NOMO-1 treated with DMSO at 0.1 percent for 48 hours (cell line): Measurements from ENCODE around the gene SGF29.
A peak's percentile ranks its signal among the peaks of the same experiment; 100 is the strongest.
"Not testable (repeated sequence)": the region's sequence is repeated elsewhere in the genome, so short reads cannot be mapped to it uniquely, and the experiment has no call there.

ENCODE experiments used
- DNase-seq: peaks from one replicate; lab custom pipeline; 2025; ENCODE audit not compliant: unreplicated experiment; lab: John Stamatoyannopoulos, UW

The SGF29 gene

GRCh38 chr16:28532940-28533647 lies 20.6 kb upstream of the SGF29 start:
- DNase-seq: no peak

- DNase-seq: peak; percentile 99
These were observed 19.0 kb upstream of the SGF29 start for GRCh38 chr16:28534542-28535373.

GRCh38 chr16:28537076-28537475 lies 16.6 kb upstream of the SGF29 start:
- no peak for DNase-seq

- no peak for DNase-seq
These were observed 15.6 kb upstream of the SGF29 start for GRCh38 chr16:28537964-28538732.

- DNase-seq: no peak
These were observed 14.8 kb upstream of the SGF29 start, which contains the start of gene NUPR1 for GRCh38 chr16:28538733-28539596. NUPR1 (minus strand) TSS chr16:28538974; CDS start chr16:28538907, 67 bp downstream.

GRCh38 chr16:28540346-28540745 lies 13.4 kb upstream of the SGF29 start:
- no peak for DNase-seq

- DNase-seq: no peak
These were observed 11.1 kb upstream of the SGF29 start for GRCh38 chr16:28542646-28543045.

- peak; percentile 96 for DNase-seq
These were observed 10.6 kb upstream of the SGF29 start for GRCh38 chr16:28543072-28543471.

GRCh38 chr16:28544998-28545397 lies 8.7 kb upstream of the SGF29 start:
- no peak for DNase-seq

GRCh38 chr16:28545964-28546363 lies 7.8 kb upstream of the SGF29 start:
- not testable (repeated sequence) for DNase-seq

GRCh38 chr16:28546626-28547025 lies 7.1 kb upstream of the SGF29 start:
- no peak for DNase-seq

- no peak for DNase-seq
These were observed 5.4 kb upstream of the SGF29 start for GRCh38 chr16:28548306-28548802.

- peak; percentile 87 for DNase-seq
These were observed 4.3 kb upstream of the SGF29 start for GRCh38 chr16:28549301-28549899.

GRCh38 chr16:28554634-28555423 lies 1.1 kb downstream of the SGF29 start:
- no peak for DNase-seq

- no peak for DNase-seq
These were observed 1.8 kb downstream of the SGF29 start for GRCh38 chr16:28555561-28555960.

GRCh38 chr16:28556914-28557320 lies 3.2 kb downstream of the SGF29 start:
- DNase-seq: no peak

GRCh38 chr16:28558456-28558855 lies 4.7 kb downstream of the SGF29 start:
- no peak for DNase-seq

- no peak for DNase-seq
These were observed 8.0 kb downstream of the SGF29 start for GRCh38 chr16:28561557-28562187.

GRCh38 chr16:28562199-28562598 lies 8.5 kb downstream of the SGF29 start:
- no peak for DNase-seq
